ENCODE measurements around the gene TSFM.
"Not testable (repeated sequence)": the region's sequence is repeated elsewhere in the genome, so short reads cannot be mapped to it uniquely, and the experiment has no call there.

TSFM gene

GRCh38 chr12:57762463-57762862, 20.1 kb upstream of the TSFM start:
- DNase-seq (ENCODE audit: low read depth in 4 of 4, low spot score in 1 of 4): no peak

GRCh38 chr12:57763881-57764661, 18.5 kb upstream of the TSFM start:
- DNase-seq (ENCODE audit: low read depth in 4 of 4, low spot score in 1 of 4): no peak

- no peak for DNase-seq (ENCODE audit: low read depth in 4 of 4, low spot score in 1 of 4)
These were observed 18.0 kb upstream of the TSFM start for GRCh38 chr12:57764662-57765002.

- DNase-seq (ENCODE audit: low read depth in 4 of 4, low spot score in 1 of 4): peak in 3 of 4 experiments; percentile 38 to 64 (median 45)
These were observed 17.4 kb upstream of the TSFM start for GRCh38 chr12:57765003-57765697.

GRCh38 chr12:57765698-57766463, 16.7 kb upstream of the TSFM start:
- no peak for DNase-seq (ENCODE audit: low read depth in 4 of 4, low spot score in 1 of 4)

- no peak for DNase-seq (ENCODE audit: low read depth in 4 of 4, low spot score in 1 of 4)
These were observed 15.9 kb upstream of the TSFM start, which contains the start of gene CYP27B1 for GRCh38 chr12:57766464-57767304. Gene CYP27B1, minus strand, starts transcription at chr12:57767078. Its CDS starts 37 bp downstream, at chr12:57767041.

- DNase-seq (ENCODE audit: low read depth in 4 of 4, low spot score in 1 of 4): no peak
These were observed 15.3 kb upstream of the TSFM start for GRCh38 chr12:57767305-57767698.

- DNase-seq (ENCODE audit: low read depth in 4 of 4, low spot score in 1 of 4): no peak
These were observed 14.7 kb upstream of the TSFM start for GRCh38 chr12:57767876-57768275.

GRCh38 chr12:57769594-57769993, 13.0 kb upstream of the TSFM start:
- no peak for DNase-seq (ENCODE audit: low read depth in 4 of 4, low spot score in 1 of 4)

- DNase-seq (ENCODE audit: low read depth in 4 of 4, low spot score in 1 of 4): no peak
These were observed 11.9 kb upstream of the TSFM start for GRCh38 chr12:57770734-57771133.

GRCh38 chr12:57771236-57771872, 11.2 kb upstream of the TSFM start:
- peak; percentile 82 to 93 (median 87) for DNase-seq (ENCODE audit: low read depth in 4 of 4, low spot score in 1 of 4)

- DNase-seq (ENCODE audit: low read depth in 4 of 4, low spot score in 1 of 4): peak; percentile 68 to 92 (median 90)
These were observed 10.6 kb upstream of the TSFM start, which contains the start of gene METTL1 for GRCh38 chr12:57771873-57772428. Gene METTL1, minus strand, starts transcription at chr12:57772105. Its CDS starts 22 bp downstream, at chr12:57772083.

- no peak for DNase-seq (ENCODE audit: low read depth in 4 of 4, low spot score in 1 of 4)
These were observed 9.9 kb upstream of the TSFM start, which contains the start of gene EEF1AKMT3 for GRCh38 chr12:57772429-57773322. Gene EEF1AKMT3, plus strand, starts transcription at chr12:57772614. Its CDS starts 111 bp downstream, at chr12:57772725.

GRCh38 chr12:57774634-57775033, 8.0 kb upstream of the TSFM start:
- DNase-seq (ENCODE audit: low read depth in 4 of 4, low spot score in 1 of 4): not testable (repeated sequence)

GRCh38 chr12:57775044-57775443, 7.5 kb upstream of the TSFM start:
- DNase-seq (ENCODE audit: low read depth in 4 of 4, low spot score in 1 of 4): no peak

GRCh38 chr12:57775563-57776246, 6.9 kb upstream of the TSFM start:
- no peak for DNase-seq (ENCODE audit: low read depth in 4 of 4, low spot score in 1 of 4)

GRCh38 chr12:57776247-57776587, 6.4 kb upstream of the TSFM start:
- DNase-seq (ENCODE audit: low read depth in 4 of 4, low spot score in 1 of 4): no peak

GRCh38 chr12:57777367-57777766, 5.2 kb upstream of the TSFM start:
- no peak for DNase-seq (ENCODE audit: low read depth in 4 of 4, low spot score in 1 of 4)
